DOHH2 (cell line): Measurements from ENCODE around the gene C1QA.

Source experiments
- H3F3A ChIP-seq: fragments of 200-600 bp; sonication (generic), shearing (Covaris generic); 2 replicates; pipeline ENCODE4 v1.6.0; 2016; ENCODE audit warnings: antibody characterized with exemption, mild to moderate bottlenecking; ENCODE audit not compliant: control insufficient read depth, insufficient read depth
- H3K27ac ChIP-seq: fragments of 200-600 bp; sonication (generic); 2 replicates; pipeline ENCODE4 v1.5.1; 2014; ENCODE audit warnings: low read depth, mild to moderate bottlenecking, low read length, moderate library complexity
- H3K27me3 ChIP-seq: fragments of 200-600 bp; sonication (generic); 2 replicates; pipeline ENCODE4 v1.6.1; 2014; ENCODE audit warnings: mild to moderate bottlenecking, low read length, mixed read lengths; ENCODE audit not compliant: control insufficient read depth
- H3K36me3 ChIP-seq: fragments of 200-600 bp; sonication (generic); 2 replicates; pipeline ENCODE4 v1.6.1; 2014; ENCODE audit warnings: mild to moderate bottlenecking, low read length, moderate library complexity, mixed read lengths; ENCODE audit not compliant: control insufficient read depth
- H3K4me1 ChIP-seq: fragments of 200-600 bp; sonication (generic); 2 replicates; pipeline ENCODE4 v1.6.1; 2014; ENCODE audit warnings: mild to moderate bottlenecking, low read length, mixed read lengths; ENCODE audit not compliant: control insufficient read depth
- H3K4me2 ChIP-seq: fragments of 200-600 bp; sonication (generic); 2 replicates; pipeline ENCODE4 v1.6.0; 2014; ENCODE audit warnings: mild to moderate bottlenecking, low read length, moderate library complexity
- H3K4me3 ChIP-seq: fragments of 200-600 bp; sonication (generic); 2 replicates; pipeline ENCODE4 v1.5.1; 2014; ENCODE audit warnings: mild to moderate bottlenecking, low read length, mixed read lengths
- H3K79me2 ChIP-seq: fragments of 200-600 bp; sonication (generic); 2 replicates; pipeline ENCODE4 v1.6.1; 2014; ENCODE audit warnings: mild to moderate bottlenecking, low read length, mixed read lengths; ENCODE audit not compliant: control insufficient read depth
- H3K9me2 ChIP-seq: fragments of 200-600 bp; sonication (generic); replicated peaks from 2 replicates; pipeline ENCODE4 v1.6.1; 2014; ENCODE audit warnings: mild to moderate bottlenecking, low read length, mixed read lengths; ENCODE audit not compliant: control insufficient read depth
- H3K9me3 ChIP-seq: fragments of 200-600 bp; sonication (generic); 2 replicates; pipeline ENCODE4 v1.6.1; 2014; ENCODE audit warnings: antibody characterized with exemption, low read length, mixed read lengths; ENCODE audit not compliant: control insufficient read depth, insufficient read depth
- H4K20me1 ChIP-seq: fragments of 200-600 bp; sonication (generic); 2 replicates; pipeline ENCODE4 v1.6.0; 2014; ENCODE audit warnings: low read depth, mild to moderate bottlenecking, antibody characterized with exemption, low read length, moderate library complexity; ENCODE audit not compliant: control insufficient read depth, insufficient read depth
- EZH2phosphoT487 ChIP-seq: fragments of 200-600 bp; sonication (generic); IDR thresholded peaks from 2 replicates; pipeline ENCODE4 v1.6.1; 2017; ENCODE audit warnings: borderline replicate concordance, mild to moderate bottlenecking, antibody characterized with exemption, low read length, moderate library complexity, mixed read lengths
- TF ChIP-seq, protein P1 (sequence below): fragments of 200-600 bp; sonication (generic); IDR thresholded peaks from one replicate; pipeline ENCODE4 v1.5.1; 2014; ENCODE audit warnings: antibody characterized with exemption, mild to moderate bottlenecking, low read depth, low read length; ENCODE audit not compliant: poor library complexity, severe bottlenecking

Gene C1QA

GRCh38 chr1:22636927-22637326, 499 bp downstream of the C1QA start:
- Histone ChIP-seq H3K27ac (no peak overlapping the region), H3K9me2 (no peaks in the 10 kb centered on the region), H3K4me1 (no peaks in the 10 kb centered on the region), H3K27me3 (no peaks in the 10 kb centered on the region), H3K4me2 (no peak overlapping the region), H3K36me3 (no peaks in the 10 kb centered on the region), H3K4me3 (no peak overlapping the region), H3F3A (no peaks in the 10 kb centered on the region), H3K9me3 (no peaks in the 10 kb centered on the region), H4K20me1 (no peaks in the 10 kb centered on the region), H3K79me2 (no peaks in the 10 kb centered on the region)
- TF ChIP-seq, protein P1, sequence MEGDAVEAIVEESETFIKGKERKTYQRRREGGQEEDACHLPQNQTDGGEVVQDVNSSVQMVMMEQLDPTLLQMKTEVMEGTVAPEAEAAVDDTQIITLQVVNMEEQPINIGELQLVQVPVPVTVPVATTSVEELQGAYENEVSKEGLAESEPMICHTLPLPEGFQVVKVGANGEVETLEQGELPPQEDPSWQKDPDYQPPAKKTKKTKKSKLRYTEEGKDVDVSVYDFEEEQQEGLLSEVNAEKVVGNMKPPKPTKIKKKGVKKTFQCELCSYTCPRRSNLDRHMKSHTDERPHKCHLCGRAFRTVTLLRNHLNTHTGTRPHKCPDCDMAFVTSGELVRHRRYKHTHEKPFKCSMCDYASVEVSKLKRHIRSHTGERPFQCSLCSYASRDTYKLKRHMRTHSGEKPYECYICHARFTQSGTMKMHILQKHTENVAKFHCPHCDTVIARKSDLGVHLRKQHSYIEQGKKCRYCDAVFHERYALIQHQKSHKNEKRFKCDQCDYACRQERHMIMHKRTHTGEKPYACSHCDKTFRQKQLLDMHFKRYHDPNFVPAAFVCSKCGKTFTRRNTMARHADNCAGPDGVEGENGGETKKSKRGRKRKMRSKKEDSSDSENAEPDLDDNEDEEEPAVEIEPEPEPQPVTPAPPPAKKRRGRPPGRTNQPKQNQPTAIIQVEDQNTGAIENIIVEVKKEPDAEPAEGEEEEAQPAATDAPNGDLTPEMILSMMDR: no peak
- no peak for TF ChIP-seq EZH2phosphoT487

DNA sequence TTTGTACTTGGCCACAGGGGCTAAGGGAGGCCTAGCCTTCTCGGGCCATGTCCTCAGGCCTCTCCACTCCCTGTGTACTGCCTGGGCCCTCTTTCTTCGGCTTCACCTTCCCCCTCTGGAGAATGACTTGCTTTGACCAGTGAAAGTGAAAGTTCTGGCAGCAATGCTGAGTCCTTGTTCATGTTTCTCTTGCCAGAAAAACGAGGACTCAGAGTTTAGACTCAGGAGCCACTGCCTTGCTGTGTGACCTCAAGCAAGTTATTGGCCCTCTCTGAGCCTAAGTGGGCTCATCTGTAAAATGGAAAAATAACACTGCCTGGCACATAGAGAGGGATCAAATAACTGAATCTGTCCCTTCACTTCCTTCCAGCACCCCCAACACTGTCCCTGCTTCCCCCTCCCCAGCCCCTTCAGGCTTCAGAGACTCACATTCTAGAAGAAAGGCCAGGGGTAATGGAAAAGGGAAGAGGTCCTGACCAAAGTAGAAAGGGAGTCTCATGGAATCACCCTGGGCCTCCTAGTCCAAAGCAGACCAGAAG, 1.5 kb downstream of the C1QA start:
- Histone ChIP-seq H4K20me1 (no peaks in the 10 kb centered on the region), H3K9me2 (no peaks in the 10 kb centered on the region), H3K27ac (no peak overlapping the region), H3K9me3 (no peaks in the 10 kb centered on the region), H3K4me1 (no peaks in the 10 kb centered on the region), H3K36me3 (no peaks in the 10 kb centered on the region), H3F3A (no peaks in the 10 kb centered on the region), H3K79me2 (no peaks in the 10 kb centered on the region), H3K4me3 (no peak overlapping the region), H3K4me2 (no peak overlapping the region), H3K27me3 (no peaks in the 10 kb centered on the region)
- TF ChIP-seq EZH2phosphoT487: no peak
- TF ChIP-seq, protein P1: no peak

DNA sequence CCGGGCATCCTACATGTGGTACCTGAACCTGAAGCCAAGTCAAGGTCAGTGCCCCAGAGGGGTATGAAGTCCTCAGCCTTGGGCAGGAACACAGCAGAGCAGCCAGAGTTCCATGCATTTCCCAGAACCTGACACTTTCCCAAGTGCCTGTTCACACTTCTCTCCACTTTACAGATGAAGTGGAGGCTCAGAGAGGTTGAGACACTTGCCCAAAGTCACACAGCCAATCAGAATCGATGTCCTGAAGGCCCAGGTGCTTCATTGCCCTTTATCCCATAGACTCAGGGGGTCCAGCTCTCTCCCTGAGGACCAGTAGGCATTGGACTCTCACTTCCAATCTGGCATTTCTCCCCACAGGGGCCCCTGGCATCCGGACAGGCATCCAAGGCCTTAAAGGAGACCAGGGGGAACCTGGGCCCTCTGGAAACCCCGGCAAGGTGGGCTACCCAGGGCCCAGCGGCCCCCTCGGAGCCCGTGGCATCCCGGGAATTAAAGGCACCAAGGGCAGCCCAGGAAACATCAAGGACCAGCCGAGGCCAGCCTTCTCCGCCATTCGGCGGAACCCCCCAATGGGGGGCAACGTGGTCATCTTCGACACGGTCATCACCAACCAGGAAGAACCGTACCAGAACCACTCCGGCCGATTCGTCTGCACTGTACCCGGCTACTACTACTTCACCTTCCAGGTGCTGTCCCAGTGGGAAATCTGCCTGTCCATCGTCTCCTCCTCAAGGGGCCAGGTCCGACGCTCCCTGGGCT, 2.2 kb downstream of the C1QA start:
- Histone ChIP-seq H3K4me1 (no peaks in the 10 kb centered on the region), H3K36me3 (no peaks in the 10 kb centered on the region), H3K27ac (no peak overlapping the region), H3K9me2 (no peaks in the 10 kb centered on the region), H3F3A (no peaks in the 10 kb centered on the region), H3K27me3 (no peaks in the 10 kb centered on the region), H3K9me3 (no peaks in the 10 kb centered on the region), H3K4me3 (no peak overlapping the region), H3K4me2 (no peak overlapping the region), H4K20me1 (no peaks in the 10 kb centered on the region), H3K79me2 (no peaks in the 10 kb centered on the region)
- no peak for TF ChIP-seq EZH2phosphoT487
- TF ChIP-seq, protein P1: no peak
